ENCODE measurements around the gene CLC.

- no peak for TF ChIP-seq EZH2 (IDR thresholded peaks at IDR 0.05; ENCODE audit: insufficient read depth, poor library complexity, severe bottlenecking)
- no peak for TF ChIP-seq EZH2phosphoT487 (IDR thresholded peaks at IDR 0.05; ENCODE audit: insufficient read depth, low read depth)
These were observed 29.2 kb downstream of the CLC start for GRCh38 chr19:39708594-39708993.
